Stimulated activated CD4-positive, alpha-beta T cell treated with anti-CD3 and anti-CD28 coated beads, Interleukin-15, amount 100 ng/mL, for 48 hours (primary cell): ENCODE data around the gene TMPRSS13.
"Not testable (repeated sequence)": the region's sequence is repeated elsewhere in the genome, so short reads cannot be mapped to it uniquely, and the experiment has no call there.

Experiments used
- DNase-seq, 2 donors: peaks; one replicate each; pipeline ENCODE4 v3.0.0-alpha.2; 2020; ENCODE audit warnings: low read depth in 2 of 2

Gene TMPRSS13

DNA sequence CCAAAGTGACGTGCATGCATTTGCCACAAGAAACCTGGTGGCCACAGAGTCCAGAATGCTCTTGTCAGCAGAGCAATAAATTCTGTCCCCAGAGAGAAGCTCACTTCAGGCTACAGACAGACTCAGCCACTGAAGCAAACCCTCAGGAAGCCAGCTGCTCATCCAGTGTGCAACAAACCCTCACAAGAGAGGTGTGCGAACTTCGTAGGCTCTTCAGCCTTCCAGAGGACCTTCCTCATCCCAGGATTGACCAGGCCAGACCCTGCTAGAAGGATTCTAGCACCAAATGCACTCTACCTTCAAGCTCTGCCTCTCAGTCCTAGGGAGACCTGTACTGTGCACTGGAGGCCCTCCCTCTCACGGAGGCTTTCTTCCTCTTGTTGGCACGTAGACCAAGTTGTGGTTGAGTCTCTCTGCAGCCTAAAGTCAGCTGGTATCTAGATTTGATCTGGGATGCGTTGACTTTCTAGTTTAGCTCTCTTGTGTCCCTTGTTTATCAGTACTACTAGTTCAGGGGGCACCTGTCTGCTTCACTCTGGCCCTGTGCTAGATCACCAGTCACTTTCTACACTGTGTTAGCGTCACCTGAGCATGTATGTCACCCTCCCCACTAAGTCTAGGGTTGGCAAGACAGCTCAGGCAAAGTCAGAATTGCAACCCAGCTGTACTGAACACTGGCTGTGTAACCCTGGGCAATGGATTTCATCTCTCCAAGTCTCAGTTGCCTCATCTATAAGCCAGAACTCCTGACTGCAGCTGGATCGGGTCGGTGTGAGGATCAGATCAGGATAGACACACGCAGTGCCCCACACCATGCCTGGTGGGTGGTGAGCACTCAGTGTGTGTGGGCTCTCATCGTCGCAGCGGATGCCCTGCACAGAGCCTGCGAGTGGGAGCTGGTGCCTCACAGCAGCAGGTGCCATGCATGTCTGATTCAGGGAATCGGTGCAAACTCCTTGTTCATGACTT lies 22.1 kb upstream of the TMPRSS13 start:
- DNase-seq = no peak

DNA sequence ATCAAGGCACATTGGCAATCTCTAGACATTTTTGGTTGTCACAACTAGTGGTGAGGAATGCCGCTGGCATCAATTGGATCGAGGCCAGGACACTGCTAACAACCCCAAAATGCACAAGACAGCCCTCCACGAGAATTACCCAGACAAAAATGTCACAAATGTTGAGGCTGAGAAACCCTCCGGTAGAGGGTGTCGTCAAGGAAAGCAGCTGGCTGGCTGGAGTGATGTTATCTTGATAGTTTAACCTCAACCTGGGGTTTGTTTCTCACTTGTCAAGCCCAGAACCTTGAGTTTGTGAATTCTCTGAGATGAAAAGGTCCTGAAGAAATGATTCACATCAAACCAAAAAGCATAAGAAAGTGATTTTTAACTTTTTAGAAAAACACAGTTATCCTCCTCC lies 21.1 kb upstream of the TMPRSS13 start:
- DNase-seq = peak in 1 of 2 donors; percentile 48

DNA sequence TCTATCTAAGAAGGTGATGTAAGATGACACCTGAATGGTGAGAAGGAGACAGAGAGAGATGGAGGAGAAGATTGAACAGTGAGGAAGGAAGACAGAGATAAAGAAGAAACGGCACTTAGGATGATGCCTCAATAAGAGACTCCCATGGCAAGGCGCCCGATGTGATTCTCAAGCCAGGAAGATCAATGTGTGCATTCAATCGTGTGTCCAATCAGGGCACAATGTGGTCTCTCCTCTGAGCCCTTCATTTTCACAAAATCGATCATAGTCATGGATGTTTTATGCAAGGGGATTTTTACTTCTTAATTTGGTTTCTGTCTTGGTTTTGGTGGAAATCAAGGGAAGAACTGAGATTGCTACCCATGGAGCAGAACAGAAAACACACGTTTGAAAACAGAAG lies 19.9 kb upstream of the TMPRSS13 start:
- DNase-seq = no peak

DNA sequence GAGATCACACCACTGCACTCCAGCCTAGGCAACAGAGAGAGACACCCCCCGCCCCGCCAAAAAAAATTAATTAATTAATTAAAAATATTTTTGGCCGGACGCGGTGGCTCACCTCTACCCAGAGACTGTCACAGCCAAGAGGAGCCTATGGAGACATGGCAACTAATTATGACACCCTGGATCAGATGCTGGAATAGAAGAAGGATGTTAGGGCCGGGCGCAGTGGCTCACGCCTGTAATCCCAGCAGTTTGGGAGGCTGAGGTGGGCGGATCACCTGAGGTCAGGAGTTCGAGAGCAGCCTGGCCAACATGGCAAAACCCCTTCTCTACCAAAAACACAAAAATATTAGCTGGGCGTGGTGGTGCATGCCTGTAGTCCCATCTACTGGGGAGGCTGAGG lies 19.3 kb upstream of the TMPRSS13 start:
- not testable (repeated sequence) for DNase-seq

DNA sequence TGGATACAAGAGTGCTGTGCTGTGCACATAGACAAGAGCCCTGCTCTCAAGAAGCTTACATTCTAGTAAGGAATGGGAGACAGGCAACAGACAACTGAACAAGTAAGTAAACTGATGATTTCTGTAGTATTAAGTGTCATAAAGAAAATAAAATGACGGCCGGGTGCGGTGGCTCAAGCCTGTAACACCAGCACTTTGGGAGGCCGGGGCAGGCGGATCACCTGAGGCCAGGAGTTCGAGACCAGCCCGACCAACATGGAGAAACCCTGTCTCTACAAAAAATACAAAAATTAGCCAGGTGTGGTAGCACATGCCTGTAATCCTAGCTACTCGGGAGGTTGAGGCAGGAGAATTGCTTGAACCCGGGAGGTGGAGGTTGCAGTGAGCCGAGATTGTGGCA lies 18.5 kb upstream of the TMPRSS13 start:
- not testable (repeated sequence) for DNase-seq

DNA sequence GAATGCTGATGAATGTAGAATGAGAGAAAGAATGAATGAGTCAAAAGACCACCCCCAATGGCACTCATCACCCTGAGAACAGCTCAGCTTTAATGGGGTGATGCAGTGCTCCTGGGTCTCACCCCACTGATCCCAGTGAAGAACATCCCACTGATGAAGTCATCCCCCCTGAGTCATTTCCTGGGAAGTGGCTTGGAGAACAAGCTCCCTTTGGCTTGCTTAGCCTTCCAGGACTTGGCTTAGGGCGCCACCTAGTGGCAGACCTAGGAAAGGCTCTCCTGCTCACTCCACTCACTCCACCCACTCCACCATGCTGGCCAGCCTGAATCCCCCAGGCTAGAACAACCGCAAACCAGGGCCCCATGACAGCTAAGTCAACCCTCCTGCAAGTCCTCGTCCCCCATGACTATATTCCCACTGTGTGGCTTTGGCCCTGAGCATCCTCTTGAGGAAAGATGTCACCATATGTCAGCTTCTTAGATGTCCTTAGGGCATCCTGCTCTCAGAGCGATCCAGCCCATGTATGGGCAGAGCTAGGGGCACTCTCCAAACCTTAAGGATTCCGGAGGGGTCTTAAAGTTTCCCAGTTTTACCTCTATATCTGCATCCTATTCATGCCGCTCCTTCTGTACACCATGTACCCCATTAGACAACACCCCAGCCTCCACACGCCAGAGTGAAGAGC lies 17.8 kb upstream of the TMPRSS13 start:
- DNase-seq = peak; percentile 71 to 83

DNA sequence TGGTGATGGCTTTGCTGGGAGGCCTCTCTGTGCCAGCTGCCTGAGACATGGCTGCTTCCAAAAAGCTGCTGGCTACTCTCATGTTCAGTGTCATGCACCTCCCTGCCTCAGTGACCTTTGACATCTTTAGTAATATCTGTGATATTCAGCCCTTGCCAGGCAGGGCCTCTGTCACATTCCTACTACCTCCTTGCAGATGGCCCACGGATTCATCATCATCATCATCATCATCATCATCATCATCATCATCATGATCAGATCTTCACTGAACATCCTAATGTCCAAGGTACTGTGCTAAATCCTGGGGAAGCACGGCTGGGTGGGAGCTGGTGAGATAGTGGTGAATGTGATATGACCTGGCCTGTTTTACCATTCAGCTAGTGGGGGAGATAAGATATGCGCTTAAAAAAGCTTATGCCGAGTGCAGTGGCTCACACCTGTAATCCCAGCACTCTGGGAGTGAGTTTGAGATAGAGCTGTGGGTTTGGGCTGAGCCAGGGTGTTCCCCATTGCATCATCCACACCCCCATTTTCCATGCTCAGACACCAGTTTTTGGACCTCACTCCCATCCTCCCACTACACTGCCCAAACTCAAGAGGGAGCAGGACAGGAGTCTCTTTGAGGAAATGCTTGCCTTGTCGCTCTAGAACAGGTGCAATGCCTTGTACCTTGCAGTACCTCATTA lies 17.1 kb upstream of the TMPRSS13 start:
- no peak for DNase-seq

DNA sequence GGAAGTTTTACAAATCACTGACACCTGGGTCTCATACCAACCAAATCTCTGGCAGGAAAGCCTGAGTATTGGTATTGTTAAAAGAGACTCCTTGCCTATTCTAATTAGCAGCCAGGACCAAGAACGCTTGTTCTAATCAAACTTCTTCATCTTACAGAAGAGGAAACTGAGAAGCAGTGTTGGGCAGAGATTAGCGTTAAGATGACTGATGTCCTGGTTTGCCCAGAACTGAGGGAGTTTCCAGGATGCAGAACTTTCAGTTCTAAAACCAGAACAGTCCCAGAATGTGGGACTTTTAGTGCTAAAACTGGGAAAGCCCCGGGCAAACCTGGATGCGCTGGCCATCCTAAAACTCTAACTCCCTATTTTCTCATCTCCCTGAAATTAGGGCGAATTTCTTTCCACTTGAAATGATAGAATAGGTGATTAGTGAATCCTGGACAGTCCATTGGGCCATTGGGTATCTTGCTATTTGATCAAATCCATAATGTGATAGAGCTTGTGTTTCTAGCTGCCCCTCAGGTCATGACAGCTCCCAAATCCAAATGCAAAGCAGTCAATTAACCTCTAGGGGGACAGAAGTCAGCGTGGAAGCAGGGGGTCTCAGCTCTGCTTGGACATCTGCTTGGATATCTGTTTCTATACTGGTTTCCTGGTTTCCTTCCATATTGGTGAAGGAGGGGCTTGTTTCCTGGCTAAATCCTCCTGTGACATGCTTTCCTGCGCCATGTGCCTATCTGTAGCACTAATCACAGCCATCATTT lies 16.0 kb upstream of the TMPRSS13 start:
- no peak for DNase-seq

DNA sequence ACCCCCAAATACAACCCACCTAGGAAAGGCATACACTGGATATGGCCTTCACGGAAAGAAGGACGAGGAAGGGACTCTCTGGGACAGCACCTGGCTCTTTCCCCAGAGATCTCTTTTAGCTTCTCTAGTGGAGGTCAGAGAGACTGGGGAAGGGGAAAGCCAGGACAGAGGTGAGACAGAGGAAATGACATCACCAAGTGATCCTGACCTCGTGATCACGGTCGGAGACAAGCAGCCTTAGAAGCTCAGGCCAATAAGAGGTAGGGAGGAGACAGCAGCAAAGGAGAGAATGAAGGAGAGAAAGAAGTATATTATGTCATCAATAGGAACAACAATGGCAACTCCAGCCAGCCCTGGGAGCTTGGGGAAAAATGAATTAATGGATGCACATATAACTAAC lies 15.4 kb upstream of the TMPRSS13 start:
- no peak for DNase-seq

DNA sequence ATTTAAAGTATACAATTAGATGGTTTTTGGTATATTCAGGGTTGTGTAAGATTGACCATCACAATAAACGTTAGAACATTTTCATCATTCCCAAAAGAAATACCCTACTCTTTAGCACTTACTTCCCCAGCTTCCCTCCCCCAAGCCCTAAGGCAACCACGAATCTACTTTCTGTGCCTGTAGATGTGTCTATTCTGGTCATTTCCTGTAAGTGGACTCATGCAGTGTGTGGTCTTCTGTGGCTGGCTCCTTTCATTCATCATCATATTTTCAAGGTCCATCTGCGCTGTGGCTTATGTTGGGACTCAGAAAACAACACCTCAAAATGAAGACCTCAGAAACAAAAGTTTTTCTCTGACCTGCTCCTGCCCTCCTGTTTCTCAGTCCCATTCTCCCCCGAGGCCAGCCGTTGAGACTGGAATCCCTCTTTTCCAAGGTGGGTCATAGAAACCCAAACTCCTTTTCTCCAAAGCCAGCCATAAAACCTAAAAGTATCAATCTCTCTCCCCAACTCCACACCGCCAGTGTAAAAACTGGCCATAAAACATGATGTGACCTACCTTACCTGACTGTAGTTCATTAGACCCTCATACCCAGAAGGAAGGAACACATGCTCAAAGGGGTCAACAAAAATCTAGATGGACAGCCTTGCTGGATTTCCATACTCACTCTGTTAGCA lies 12.9 kb upstream of the TMPRSS13 start:
- DNase-seq = no peak

DNA sequence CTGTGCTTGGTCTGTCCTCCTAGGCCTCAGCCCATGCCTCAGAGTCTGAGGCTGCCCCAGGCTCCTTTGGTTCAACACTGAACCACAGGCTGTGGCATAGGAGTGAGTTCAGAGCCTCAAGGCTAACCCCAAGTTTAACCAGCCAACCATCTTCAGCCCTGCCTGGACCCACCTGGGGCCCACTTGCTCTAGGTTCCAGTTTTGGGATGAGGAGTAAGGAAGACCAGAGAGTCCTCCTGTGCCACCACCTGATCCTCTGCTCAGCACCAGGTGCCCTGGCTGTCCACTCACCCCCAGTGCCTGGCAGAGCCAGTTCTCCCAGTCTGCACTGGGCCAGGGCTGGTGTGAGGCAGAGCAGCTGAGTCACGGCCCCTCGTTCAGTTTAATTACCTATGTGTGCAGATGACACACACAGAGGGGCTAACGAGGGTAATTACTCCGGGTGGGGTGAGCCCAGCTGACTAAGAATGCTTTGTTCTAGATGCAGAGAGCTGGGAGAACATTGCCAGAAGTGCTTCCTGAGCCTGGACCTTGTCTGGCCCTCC lies 12.0 kb upstream of the TMPRSS13 start:
- DNase-seq = no peak

DNA sequence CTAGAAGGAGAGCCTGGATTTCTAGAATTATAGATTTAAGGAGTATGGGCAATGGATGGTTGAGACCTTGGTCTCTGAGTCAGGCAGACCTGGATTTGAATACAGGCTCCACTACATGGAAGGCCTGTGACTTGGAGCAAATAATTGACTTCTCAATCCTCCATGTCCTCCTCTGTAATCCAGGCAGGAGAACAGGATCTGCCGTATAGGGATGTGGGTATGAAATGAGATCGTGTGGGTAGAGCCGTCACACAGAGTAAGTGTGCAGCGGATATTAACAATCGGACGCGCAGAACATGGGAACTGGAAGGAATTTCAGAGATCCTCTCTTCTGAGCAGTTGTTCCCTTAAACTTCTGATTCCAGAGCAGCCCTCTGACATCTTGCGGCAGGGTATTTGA lies 11.5 kb upstream of the TMPRSS13 start:
- no peak for DNase-seq

DNA sequence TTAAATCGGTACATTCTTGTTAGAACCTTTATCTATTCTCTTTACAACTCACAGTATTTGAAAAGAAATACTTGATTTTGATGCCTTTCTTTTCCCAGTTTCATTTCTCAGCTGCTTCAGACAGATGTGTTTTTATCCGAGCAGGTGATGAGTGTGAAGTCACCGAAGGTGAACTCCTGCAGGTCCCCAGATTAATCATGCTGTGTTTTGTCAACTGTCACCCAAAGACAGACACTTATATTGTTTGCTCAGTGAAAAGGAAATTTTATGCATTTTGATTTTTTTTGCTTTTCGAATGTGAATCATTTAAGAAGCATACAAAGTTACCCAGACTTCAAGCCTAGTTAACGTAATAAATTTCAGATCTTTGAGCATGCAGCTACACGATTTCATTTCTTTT lies 7.8 kb upstream of the TMPRSS13 start:
- no peak for DNase-seq

DNA sequence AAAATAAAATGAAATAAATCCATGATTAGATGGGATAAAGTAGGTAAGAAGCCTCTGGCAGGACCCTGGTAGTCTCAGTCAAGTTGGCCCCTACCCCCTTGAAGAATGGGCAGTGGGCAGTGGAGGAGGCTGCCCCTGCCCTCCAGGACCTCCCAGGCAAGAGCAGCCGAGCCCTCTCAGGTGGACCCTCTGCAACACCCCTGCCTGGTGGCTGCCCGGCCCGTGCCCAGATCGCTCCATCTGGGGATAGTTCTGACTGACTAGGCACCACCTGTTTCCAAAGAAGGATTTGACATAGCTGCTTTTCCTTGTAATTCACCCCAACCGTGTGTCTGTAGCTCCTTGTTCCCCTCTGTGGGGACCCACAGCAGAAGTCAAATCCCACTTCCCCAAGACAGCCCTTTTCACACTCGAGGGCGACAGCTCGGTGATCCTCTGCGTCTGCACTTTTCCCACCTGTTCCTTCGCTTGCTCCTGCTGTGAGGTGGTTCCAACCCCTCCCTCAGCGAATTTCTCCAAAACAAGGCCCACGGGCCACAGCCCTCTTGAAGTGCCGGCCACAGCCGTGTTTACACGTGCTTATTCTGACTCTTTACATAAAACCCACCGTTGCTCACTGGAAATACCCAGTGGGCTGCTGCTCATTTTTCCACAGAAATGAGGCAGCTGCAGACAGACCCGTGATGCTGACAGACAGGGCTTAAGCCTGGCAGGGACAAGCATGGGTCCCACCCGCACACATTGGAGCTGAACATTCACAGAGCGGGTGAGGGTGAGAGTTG lies 5.5 kb upstream of the TMPRSS13 start:
- no peak for DNase-seq

DNA sequence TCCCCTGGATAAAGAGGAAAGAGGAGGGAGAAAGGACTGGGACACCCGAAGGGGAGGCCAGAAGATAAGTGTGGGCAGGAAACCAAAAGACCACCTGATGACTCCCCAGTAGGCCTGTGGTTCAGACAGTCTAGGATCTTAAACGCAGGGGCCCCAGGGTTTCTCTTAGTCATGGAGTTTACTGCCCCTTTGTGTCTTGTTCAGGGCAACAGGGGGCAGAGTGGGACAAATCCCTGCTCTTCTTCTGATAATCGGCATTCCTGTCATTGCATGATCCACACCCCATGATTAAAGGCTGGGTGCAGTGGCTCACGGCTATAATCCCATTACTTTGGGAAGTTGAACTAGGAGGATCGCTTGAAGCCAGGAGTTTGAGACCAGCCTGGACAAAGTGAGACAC lies 4.7 kb upstream of the TMPRSS13 start:
- no peak for DNase-seq

DNA sequence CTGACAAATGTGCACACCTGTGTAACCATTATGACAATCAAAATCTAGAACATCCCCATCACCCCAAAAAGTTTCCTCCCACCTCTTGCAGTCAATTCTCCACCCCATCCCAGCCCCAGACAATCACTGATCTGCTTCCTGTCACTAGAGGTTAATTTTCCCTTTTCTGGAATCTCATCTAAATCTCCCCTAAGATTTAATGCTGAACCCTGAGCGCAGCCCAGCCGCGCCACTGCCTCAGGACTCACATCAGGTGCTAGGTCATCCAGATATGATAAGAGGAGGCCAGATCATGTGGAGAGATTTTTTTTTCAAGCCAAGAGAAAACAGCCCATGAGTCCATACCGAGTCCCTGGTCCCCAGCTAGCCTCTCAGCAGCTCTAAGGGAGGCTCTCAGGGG lies 4.3 kb upstream of the TMPRSS13 start:
- no peak for DNase-seq

DNA sequence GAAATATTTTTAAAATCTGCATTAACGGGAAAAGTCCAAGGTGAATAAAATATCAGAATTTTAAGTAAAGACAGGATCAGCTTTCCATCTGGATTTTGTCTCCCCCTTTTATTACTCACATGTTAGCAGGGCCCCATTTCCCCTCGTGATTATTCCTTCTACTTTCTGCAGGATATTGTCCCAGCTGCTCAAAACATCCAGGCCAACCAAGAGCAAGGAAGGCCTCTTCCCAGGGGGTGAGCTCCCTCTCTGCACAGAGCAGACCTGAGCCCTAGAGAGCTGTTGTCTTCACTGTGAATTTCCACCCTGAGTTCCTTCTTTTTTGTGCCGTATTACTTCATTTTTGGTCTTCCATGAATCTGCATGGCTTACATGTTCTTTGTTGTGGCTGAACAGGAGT lies 3.7 kb upstream of the TMPRSS13 start:
- DNase-seq = no peak

DNA sequence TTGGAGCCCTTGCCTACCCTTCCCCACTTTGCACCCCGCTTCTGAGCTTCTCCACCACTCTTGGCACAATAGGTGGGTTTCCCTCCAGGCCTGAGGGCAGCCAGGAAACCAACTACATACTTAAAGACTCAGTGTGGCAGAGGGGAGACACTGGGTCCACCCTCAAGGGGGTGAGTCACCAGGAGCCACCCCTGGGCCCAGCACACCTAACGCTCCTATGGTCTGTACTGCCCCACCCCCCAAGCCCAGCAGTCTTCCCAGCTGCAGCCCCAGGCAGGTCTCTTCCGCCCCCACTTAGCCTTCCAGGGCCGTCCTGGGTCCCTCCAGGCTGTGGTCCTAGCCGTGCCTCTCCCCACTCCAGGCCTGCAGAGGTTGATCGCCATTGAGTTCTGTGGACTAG lies 3.2 kb upstream of the TMPRSS13 start:
- no peak for DNase-seq

DNA sequence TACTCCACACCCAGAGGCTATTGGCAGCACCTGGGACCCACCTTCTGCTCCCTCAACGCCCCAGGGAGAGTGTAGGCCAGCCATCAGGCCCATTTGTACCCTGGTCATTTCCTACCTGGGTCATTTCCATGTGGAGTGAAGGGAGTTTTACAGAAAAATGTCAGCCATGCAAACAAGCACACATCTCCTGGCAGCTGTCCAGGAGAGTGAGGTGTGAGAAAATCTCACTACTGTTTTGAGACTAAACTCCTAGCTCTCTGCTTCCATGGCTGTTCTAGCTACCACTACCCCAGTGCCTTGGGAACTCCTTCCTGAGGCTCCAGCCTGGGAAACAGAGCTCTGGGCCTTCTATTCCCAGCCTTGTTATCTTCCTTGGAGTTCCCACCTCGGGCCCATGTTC lies 2.8 kb upstream of the TMPRSS13 start:
- peak; percentile 60 to 63 for DNase-seq

DNA sequence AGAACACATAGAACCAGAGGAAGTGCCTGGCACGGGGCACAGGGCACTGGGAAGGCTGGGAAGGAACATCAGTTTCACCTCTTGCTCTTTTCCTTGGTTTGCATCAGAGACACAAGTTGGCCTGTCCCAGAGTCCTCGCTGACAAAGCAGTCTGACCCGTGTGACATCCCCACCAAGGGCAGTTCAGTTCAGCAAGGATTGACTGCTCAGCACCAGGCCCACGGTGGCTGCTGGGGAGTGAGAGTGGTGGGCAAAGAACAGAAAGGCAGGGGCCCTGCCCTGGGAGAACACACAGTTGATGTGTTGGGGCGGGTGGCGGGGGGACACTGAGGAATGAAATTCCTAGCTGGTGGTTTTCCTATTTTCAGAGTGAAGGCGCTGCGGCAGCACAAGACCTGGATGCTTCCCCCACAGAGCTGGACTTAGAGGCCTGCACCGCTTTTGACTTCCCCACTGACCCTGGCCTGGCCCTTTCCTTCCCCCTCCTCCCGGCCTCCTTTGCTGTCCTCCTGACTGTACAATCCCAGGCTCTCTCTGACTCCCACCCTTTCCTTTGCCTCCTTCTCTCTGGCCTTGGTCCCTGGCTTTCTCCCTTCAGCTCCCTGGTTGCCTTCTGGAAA lies 2.2 kb upstream of the TMPRSS13 start:
- DNase-seq = no peak
